HUES64 (cell line): ENCODE results near the gene TMPRSS11A.

Source experiments
- H3K27ac ChIP-seq: 2 replicates; pipeline ENCODE4 v1.7.0; 2013; ENCODE audit warnings: low read depth, low read length, inconsistent platforms
- H3K27me3 ChIP-seq: 2 replicates; pipeline ENCODE4 v1.6.1; 2013; ENCODE audit warnings: mild to moderate bottlenecking, low read length; ENCODE audit not compliant: insufficient read depth
- H3K36me3 ChIP-seq: 2 replicates; pipeline ENCODE4 v1.6.1; 2013; ENCODE audit warnings: mild to moderate bottlenecking, low read length; ENCODE audit not compliant: insufficient read depth
- H3K4me1 ChIP-seq: 2 replicates; pipeline ENCODE4 v1.6.1; 2013; ENCODE audit warnings: mild to moderate bottlenecking, low read length, moderate library complexity; ENCODE audit not compliant: insufficient read depth
- H3K4me3 ChIP-seq: 2 replicates; pipeline ENCODE4 v1.5.1; 2013; ENCODE audit warnings: mild to moderate bottlenecking, low read length, moderate library complexity
- H3K9ac ChIP-seq: 2 replicates; pipeline ENCODE4 v1.6.1; 2013; ENCODE audit warnings: mild to moderate bottlenecking, low read depth, low read length
- H3K9me3 ChIP-seq: 2 replicates; pipeline ENCODE4 v1.6.1; 2013; ENCODE audit warnings: low read depth, low read length; ENCODE audit not compliant: insufficient read depth
- WGBS: fragments of 150-250, 120-280 bp; methylation state at CpG from one replicate; pipeline ENCODE4 v1.1.7; 2013; ENCODE audit warnings: missing lambda C conversion rate; 5-methylcytosine and 5-hydroxymethylcytosine counted together

The TMPRSS11A gene

GRCh38 chr4:67912080-67912479, 51.2 kb downstream of the TMPRSS11A start:
- no peaks in the 10 kb centered on the region for H3K27me3 ChIP-seq
- no peaks in the 10 kb centered on the region for H3K4me1 ChIP-seq
- no peaks in the 10 kb centered on the region for H3K9me3 ChIP-seq
- 89% methylated on average over 1 of the region's 2 CpGs for WGBS
- no peak overlapping the region for H3K9ac ChIP-seq
- H3K36me3 ChIP-seq, result no peaks in the 10 kb centered on the region
- no peak overlapping the region for H3K4me3 ChIP-seq
- H3K27ac ChIP-seq, result no peak overlapping the region

DNA sequence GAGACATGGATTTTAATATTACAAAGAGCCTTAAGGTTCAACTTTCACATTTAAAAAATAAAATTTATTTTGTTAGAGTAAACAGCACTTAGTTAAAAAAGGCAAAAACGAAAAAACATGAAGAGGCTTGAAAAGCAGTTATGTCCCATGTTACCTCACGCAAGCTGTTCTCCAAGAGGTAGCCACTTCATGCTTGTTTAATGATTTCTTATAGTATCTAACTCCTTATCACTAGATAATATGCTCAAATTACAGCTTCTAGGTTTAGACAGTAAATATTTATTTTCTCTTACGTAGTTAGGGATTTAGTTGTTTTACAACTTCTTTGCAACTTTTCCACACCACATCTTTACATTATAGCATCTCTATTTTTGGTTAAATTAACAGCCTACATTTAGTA, 51.7 kb downstream of the TMPRSS11A start:
- Histone ChIP-seq H3K27me3 (no peaks in the 10 kb centered on the region), H3K27ac (no peak overlapping the region), H3K4me3 (no peak overlapping the region), H3K9ac (no peak overlapping the region), H3K9me3 (no peaks in the 10 kb centered on the region), H3K36me3 (no peaks in the 10 kb centered on the region), H3K4me1 (no peaks in the 10 kb centered on the region)
- whole genome bisulfite sequencing, result 89% methylated on average over 2 of the region's 3 CpGs

- no peak overlapping the region for H3K27ac ChIP-seq
- H3K4me3 ChIP-seq, result no peak overlapping the region
- no peaks in the 10 kb centered on the region for H3K27me3 ChIP-seq
- no peaks in the 10 kb centered on the region for H3K4me1 ChIP-seq
- H3K36me3 ChIP-seq, result no peaks in the 10 kb centered on the region
- 98% methylated on average over 3 of the region's 4 CpGs for WGBS
- H3K9ac ChIP-seq, result no peak overlapping the region
- H3K9me3 ChIP-seq, result no peaks in the 10 kb centered on the region
These were observed 52.2 kb downstream of the TMPRSS11A start for GRCh38 chr4:67911141-67911540.

DNA sequence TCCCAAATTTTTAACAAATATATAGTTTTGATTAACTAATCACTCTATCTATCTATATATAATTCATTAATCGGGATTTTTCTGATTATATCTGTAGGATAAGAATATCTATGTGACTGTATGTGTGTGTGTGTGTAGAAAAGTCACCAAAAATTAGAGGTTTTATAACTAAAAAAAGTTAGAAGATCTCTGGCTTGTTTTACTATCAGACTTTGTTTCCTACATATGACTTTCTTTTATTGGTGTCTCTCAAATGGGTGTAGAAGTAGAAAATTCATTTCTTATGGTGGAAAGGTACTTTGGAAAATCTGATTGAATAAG, 52.7 kb downstream of the TMPRSS11A start:
- H3K27ac ChIP-seq, result no peak overlapping the region
- no peaks in the 10 kb centered on the region for H3K36me3 ChIP-seq
- H3K9ac ChIP-seq, result no peak overlapping the region
- H3K9me3 ChIP-seq, result no peaks in the 10 kb centered on the region
- no CpG with 5 or more reads among the region's 1 CpG for WGBS
- H3K4me3 ChIP-seq, result no peak overlapping the region
- H3K4me1 ChIP-seq, result no peaks in the 10 kb centered on the region
- H3K27me3 ChIP-seq, result no peaks in the 10 kb centered on the region

GRCh38 chr4:67909905-67910584, 53.2 kb downstream of the TMPRSS11A start:
- H3K4me1 ChIP-seq, result no peaks in the 10 kb centered on the region
- H3K27ac ChIP-seq, result no peak overlapping the region
- H3K27me3 ChIP-seq, result no peaks in the 10 kb centered on the region
- no peak overlapping the region for H3K9ac ChIP-seq
- WGBS, result 48% methylated on average over 3 of the region's 6 CpGs
- H3K4me3 ChIP-seq, result no peak overlapping the region
- no peaks in the 10 kb centered on the region for H3K9me3 ChIP-seq
- no peaks in the 10 kb centered on the region for H3K36me3 ChIP-seq

GRCh38 chr4:67907650-67908049, 55.6 kb downstream of the TMPRSS11A start:
- 95% methylated on average over 4 of the region's 4 CpGs for WGBS
- Histone ChIP-seq H3K9me3 (no peaks in the 10 kb centered on the region), H3K27me3 (no peaks in the 10 kb centered on the region), H3K4me3 (no peak overlapping the region), H3K9ac (no peak overlapping the region), H3K4me1 (no peaks in the 10 kb centered on the region), H3K36me3 (no peaks in the 10 kb centered on the region), H3K27ac (no peak overlapping the region)

- Histone ChIP-seq H3K27ac (no peak overlapping the region), H3K9ac (no peak overlapping the region), H3K27me3 (no peaks in the 10 kb centered on the region), H3K4me3 (no peak overlapping the region), H3K4me1 (no peaks in the 10 kb centered on the region), H3K36me3 (no peaks in the 10 kb centered on the region), H3K9me3 (no peaks in the 10 kb centered on the region)
These were observed 64.2 kb downstream of the TMPRSS11A start for GRCh38 chr4:67899096-67899495.

DNA sequence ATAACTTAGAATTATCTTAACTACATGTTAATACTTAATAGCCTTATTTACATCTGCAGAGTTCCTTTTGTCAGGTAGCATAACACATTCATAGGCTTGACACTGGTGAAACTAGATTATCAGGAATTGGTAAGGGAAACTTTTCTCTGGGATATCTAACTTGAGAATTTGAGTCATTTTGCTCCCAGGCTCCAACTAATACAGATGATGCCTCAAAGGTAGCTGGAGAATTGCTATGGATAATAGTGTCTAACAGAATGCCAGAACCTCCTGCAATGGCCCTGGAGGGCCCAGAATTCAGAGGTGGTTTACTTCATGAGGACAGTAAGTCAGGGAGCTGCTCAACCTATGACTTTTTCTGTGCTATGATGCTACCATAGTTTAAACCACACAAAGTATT, 65.6 kb downstream of the TMPRSS11A start:
- no peak overlapping the region for H3K9ac ChIP-seq
- no peak overlapping the region for H3K27ac ChIP-seq
- no peaks in the 10 kb centered on the region for H3K4me1 ChIP-seq
- no peaks in the 10 kb centered on the region for H3K36me3 ChIP-seq
- H3K27me3 ChIP-seq, result no peaks in the 10 kb centered on the region
- H3K4me3 ChIP-seq, result no peak overlapping the region
- no peaks in the 10 kb centered on the region for H3K9me3 ChIP-seq

DNA sequence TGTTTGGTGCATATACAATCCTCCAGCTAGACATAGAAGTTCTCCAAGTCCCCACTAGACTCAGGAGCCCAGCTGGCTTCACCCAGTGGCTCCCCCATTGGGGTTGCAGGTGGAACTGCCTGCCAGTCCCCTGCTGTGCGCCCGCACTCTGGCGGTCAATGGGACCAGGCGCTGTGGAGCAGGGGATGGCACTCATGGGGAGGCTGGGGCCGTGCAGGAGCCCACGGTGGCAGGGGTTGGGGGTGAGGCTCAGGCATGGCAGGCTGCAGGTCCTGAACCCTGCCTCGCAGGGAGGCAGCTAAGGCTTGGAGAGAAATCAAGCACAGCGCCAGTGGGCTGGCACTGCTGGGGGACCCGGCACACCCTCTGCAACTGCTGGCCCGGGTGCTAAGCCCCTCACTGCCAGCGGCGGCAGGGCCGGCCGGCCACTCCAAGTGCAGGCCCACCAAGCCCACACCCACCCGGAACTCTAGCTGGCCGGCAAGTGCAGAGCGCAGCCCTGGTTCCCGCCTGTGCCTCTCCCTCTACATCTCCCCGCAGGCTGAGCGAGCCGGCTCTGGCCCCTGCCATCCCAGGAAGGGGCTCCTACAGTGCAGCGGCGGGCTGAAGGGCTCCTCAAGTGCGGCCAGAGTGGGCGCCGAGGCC, 66.8 kb downstream of the TMPRSS11A start:
- 91% methylated on average over 26 of the region's 26 CpGs for WGBS
- H3K36me3 ChIP-seq, result no peaks in the 10 kb centered on the region
- no peaks in the 10 kb centered on the region for H3K4me1 ChIP-seq
- no peak overlapping the region for H3K27ac ChIP-seq
- H3K4me3 ChIP-seq, result no peak overlapping the region
- no peaks in the 10 kb centered on the region for H3K27me3 ChIP-seq
- H3K9me3 ChIP-seq, result no peaks in the 10 kb centered on the region
- no peak overlapping the region for H3K9ac ChIP-seq

GRCh38 chr4:67894659-67895058, 68.6 kb downstream of the TMPRSS11A start:
- Histone ChIP-seq H3K27ac (no peak overlapping the region), H3K9me3 (no peaks in the 10 kb centered on the region), H3K36me3 (no peaks in the 10 kb centered on the region), H3K27me3 (no peaks in the 10 kb centered on the region), H3K9ac (no peak overlapping the region), H3K4me3 (no peak overlapping the region), H3K4me1 (no peaks in the 10 kb centered on the region)
- whole genome bisulfite sequencing, result 100% methylated on average over 1 of the region's 1 CpG

DNA sequence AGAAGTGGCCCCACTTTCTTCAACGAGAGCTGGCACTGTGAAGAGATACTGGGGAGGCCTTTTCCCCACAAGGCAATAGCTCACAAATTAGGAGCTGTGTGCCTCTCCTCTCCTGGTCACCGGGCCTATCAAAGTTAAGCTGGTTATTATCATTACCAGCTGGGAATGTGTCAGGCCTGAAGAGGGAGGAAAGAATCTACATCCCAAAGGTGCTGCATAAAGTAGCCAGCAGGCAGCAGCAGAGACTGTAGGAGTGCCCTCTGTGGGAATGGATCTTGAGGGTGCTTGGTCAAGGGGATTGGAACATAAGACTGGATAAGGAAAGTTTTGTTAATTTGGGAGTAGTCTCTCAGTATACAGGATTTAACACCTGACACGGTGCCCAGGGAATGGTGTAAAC, 70.4 kb downstream of the TMPRSS11A start:
- Histone ChIP-seq H3K4me1 (no peaks in the 10 kb centered on the region), H3K27ac (no peak overlapping the region)
- 61% methylated on average over 3 of the region's 3 CpGs for WGBS

DNA sequence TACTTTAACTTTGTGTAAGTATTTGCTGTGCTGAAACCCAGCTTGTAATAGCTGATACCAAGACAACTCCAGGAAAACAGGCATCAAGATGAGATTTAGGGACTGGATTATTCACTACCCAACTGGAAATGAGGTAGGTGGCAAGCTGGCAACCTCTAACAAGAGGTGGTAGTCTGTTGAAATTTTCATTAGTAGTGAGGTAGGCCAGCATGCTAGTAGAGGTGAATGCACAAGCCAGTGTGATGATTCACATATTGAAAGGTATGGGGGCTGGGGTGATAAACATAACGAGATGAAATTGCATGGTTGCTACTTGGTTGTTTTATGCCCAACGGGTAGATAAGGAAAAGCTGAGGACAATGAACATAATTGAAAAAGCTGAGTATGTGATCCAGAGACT, 71.0 kb downstream of the TMPRSS11A start:
- Histone ChIP-seq H3K27me3 (no peaks in the 10 kb centered on the region), H3K36me3 (no peaks in the 10 kb centered on the region)
- WGBS, result 88% methylated on average over 2 of the region's 2 CpGs

More for the DNA sequence above, 70.4 kb downstream of the TMPRSS11A start:
- Histone ChIP-seq H3K36me3 (no peaks in the 10 kb centered on the region), H3K9ac (no peak overlapping the region), H3K4me3 (no peak overlapping the region), H3K27me3 (no peaks in the 10 kb centered on the region), H3K9me3 (no peaks in the 10 kb centered on the region)

More for the DNA sequence above, 71.0 kb downstream of the TMPRSS11A start:
- no peaks in the 10 kb centered on the region for H3K4me1 ChIP-seq
- no peak overlapping the region for H3K4me3 ChIP-seq
- no peaks in the 10 kb centered on the region for H3K9me3 ChIP-seq
- H3K9ac ChIP-seq, result no peak overlapping the region
- no peak overlapping the region for H3K27ac ChIP-seq
